Measurements from ENCODE around the gene NPR3.

- TF ChIP-seq SUZ12 (IDR thresholded peaks at IDR 0.05; ENCODE audit: extremely low read depth, insufficient read depth, insufficient read length) (no peak), YY1 (IDR thresholded peaks at IDR 0.05; ENCODE audit: insufficient read depth, insufficient read length) (no peak), ZNF274 (IDR thresholded peaks at IDR 0.05; ENCODE audit: low read depth, low read length) (no peak)
Observed at GRCh38 chr5:32710550-32711361, at the start of gene NPR3.
